GM18868 (cell line): ENCODE results near the gene OBSCN.
"Not testable (repeated sequence)": the region's sequence is repeated elsewhere in the genome, so short reads cannot be mapped to it uniquely, and the experiment has no call there.

Experiments
- ATAC-seq: cut with Tn5 transposase; IDR thresholded peaks from one replicate; pipeline ENCODE4 v1.9.1; 2021; ENCODE audit warnings: mild to moderate bottlenecking, moderate library complexity; ENCODE audit not compliant: unreplicated experiment

OBSCN gene

DNA sequence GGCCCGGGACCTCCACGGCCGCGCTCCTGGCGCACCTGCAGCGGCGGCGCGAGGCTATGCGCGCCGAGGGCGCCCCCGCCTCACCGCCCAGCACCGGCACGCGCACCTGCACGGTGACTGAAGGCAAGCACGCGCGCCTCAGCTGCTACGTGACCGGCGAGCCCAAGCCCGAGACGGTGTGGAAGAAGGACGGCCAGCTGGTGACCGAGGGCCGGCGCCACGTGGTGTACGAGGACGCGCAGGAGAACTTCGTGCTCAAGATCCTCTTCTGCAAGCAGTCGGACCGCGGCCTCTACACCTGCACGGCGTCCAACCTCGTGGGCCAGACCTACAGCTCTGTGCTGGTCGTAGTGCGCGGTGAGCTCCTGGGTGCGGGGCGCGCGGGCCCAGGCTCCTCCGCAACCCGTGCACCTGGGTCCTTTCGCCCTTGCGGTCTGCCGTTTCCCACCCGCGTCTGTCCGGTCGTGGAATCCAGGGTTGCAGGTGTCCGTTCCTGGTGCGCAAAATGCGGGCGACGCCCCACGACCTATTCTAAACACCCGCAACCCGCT, 4.6 kb downstream of the OBSCN start:
- ATAC-seq: no peak

DNA sequence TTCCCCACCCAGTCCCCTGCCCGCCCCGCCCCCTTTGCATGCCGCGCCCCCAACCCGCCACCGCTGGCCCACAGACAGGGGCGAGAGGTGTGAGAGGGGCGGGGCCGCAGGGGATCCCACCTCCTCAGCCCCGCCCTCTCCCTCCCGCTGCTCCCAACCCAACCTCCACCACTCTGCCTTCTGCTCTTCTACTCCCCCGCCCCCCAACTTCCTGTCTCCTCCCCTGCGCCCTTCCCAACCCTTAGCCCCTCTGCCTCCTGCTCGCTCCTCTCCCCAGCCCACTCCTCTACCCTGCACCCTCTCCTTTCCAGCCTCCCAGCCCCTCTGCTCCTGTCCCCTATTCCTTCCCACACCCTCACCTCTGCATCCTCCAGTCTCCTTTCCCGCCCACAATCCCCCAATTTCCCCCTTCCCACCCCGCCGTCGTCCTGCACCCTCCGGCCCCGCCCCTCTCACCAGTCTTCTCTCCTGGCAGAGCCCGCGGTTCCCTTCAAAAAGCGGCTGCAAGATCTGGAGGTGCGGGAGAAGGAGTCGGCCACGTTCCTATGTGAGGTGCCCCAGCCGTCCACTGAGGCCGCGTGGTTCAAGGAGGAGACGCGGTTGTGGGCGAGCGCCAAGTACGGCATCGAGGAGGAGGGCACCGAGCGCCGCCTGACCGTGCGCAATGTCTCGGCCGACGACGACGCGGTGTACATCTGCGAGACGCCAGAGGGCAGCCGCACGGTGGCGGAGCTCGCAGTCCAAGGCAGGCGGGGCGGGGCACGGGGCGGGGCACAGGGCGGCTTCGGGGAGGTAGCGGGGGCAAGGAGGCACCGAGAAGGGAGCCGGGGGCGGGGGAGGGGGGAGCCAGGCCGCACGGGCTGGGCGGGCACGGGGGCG, 5.4 kb downstream of the OBSCN start:
- ATAC-seq: peak; percentile 97

DNA sequence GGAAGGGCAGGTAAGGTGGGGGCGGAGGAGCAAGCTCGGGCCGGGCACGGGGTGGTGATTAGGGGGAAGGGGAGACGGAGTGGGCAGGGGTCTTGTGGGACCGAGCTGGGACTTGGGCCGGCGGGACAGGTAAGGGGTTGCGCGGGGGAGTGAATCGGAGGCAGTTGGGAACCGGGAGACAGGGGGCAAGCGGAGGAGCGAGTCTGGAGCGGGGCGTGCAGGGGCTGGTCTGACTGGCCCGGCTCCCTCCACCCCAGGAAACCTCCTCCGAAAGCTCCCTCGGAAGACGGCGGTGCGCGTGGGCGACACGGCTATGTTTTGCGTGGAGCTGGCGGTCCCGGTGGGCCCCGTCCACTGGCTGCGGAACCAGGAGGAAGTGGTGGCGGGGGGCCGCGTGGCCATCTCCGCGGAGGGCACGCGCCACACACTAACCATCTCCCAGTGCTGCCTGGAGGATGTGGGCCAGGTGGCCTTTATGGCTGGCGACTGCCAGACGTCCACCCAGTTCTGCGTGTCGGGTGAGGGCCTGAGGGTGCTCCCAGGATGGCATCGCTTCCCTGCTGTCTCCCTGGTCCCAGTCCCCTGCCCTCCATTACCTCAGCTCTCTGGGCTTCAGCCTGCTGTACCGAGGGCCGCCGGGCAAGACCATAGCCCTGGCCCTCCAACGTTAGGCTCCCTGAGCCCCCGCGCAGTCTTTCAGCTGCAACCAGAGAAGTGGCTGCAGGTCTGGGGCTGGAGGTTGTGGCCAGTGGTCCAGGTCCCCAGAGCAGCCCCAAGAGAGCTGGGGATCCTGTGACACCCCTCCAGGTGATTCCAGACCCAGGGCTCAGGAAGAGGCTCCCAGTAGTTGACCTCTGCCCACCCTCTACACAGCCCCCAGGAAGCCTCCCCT, 6.3 kb downstream of the OBSCN start:
- no peak for ATAC-seq

DNA sequence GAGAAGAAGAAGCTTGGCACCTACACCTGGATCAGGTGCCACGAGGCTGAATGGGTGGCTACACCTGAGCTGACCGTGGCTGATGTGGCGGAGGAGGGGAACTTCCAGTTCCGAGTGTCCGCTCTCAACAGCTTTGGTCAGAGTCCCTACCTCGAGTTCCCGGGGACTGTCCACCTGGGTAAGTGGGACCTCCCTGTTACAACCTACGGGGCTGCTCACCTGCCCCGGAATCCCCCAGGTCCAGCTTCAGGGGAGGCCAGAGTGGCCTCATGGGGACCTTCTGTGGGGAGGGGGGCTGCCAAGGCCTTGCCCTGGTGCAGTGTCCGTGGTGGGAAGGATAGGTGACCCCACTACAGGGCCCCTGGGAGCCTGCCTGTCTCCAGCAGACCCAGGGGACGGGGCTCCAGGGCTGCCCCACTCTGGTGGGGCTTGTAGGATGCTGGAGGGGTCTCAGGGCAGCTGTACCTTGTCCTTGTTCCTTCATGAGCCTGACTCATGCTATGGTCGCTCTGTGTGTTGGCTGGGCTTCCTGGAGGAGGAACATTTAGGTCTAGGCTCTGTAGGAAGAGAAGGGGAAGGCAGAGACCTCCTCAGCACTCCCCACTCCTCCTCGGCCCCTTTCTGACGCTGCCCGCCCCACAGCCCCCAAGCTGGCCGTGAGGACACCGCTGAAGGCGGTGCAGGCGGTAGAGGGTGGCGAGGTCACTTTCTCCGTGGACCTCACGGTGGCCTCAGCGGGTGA, 7.2 kb downstream of the OBSCN start:
- no peak for ATAC-seq

DNA sequence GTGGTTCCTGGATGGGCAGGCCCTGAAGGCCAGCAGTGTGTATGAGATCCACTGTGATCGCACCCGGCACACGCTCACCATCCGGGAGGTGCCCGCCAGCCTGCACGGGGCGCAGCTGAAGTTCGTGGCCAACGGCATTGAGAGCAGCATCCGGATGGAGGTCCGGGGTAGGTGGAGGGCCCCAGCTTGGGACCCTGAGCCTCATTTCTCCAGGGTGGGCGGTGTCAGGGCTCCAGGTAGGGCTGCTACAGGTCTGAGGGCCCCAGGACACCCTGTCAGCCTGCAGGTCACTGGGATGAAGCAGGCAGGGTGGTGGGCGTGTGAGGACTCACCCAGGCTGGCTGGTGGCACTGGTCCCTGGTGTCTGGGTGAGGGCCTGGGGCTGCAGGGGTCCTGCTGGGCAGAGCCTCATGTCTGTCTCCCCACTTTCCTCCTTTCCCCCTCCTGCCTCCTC, 7.8 kb downstream of the OBSCN start:
- ATAC-seq: no peak

DNA sequence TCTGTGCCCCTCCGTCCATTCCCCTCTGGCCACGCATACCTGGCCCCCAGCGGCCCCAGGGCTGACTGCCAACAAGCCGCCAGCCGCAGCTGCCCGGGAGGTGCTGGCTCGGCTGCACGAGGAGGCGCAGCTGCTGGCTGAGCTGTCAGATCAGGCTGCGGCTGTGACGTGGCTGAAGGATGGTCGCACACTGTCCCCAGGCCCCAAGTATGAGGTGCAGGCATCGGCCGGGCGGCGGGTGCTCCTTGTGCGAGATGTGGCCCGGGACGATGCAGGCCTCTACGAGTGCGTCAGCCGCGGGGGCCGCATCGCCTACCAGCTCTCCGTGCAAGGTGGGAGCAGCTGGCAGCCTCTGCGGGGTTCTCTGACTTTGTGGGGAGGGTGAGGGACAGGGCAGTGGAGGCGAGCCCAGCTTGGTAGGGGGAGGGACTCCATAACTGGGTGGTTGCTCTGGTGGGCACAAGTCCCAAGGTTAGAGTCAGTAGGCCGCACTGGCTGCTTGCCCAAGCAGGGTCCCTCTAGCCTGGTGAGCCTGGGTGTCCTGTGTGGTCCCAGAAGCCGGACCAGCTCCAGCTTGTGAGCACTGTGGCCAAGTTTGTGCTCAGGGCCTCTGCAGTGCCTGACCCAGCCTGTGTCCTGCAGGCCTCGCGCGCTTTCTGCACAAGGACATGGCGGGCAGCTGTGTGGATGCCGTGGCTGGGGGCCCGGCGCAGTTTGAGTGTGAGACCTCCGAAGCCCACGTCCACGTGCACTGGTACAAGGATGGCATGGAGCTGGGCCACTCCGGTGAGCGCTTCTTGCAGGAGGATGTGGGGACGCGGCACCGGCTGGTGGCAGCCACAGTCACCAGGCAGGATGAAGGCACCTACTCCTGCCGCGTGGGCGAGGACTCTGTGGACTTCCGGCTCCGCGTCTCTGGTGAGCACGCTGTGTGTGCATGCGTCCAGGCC, 8.8 kb downstream of the OBSCN start:
- no peak for ATAC-seq

DNA sequence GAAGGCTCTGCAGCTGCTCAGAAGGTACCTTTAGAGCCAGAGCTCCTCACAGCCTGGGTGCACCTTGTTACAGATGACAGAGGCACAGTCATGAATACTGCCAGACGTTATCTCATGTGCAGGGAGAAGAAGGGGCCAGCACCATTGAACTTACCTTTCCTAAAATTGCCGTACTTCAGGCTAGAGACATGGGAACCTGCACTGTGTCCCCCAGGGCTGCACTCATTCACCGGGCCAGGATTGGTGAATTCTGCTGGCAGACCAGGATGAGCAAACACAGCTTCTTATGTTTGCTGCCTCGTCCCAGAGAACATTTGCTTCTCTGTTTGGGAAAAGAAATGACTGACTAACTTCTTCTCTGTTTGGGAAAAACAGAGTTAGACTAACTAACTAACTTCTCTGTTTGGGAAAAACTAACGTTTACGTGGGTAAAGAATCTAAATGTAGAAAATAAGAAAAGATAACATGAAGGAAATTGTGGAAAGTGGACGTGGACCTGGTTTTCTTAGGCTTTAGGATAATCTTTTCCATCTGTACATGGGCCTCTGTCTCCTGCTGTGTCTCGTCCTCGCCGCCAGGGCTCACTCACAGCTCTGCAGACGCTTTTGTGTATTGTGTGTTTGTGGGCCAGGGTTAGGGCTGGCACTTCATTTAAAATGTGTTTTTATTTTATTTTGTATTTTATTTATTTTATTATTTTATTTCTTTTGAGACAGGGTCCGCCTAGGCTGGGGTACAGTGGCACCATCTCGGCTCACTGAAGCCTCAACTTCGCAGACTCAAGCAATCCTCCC, 9.9 kb downstream of the OBSCN start:
- ATAC-seq: no peak

DNA sequence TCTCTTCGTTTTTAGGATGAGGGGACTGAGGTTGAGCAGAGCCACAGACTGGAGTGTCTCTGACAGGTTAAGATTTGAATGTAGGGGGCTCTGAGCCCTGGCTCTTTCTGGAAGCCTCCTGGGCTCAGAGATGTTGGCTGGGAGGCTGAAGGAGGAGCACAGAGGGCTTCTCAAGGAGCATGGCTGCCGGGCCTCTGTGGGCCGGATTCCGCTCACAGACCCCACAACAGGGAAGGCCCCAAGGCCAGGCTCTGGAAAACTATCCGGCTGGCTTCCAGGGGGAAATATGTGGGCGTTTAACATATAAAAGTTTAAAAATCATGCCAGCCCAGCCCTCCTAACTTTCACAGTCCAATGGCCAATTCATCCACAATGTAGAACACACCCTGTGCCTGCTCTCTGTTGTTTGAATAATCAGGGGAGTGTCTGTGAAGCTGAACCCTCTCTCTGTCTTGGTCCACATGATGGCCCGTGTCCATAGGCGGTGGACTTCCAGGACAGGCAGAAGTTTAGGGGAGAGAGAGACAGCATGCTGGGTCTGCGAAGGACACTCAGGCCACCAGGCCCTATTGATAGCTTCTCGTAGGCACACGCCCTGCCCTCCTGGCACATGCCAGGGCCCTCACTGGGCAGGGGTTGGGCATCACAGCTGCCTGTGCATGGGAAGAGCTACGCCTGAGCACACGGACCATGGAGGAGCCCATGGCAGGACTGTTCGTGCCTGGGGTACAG, 10.8 kb downstream of the OBSCN start:
- no peak for ATAC-seq

DNA sequence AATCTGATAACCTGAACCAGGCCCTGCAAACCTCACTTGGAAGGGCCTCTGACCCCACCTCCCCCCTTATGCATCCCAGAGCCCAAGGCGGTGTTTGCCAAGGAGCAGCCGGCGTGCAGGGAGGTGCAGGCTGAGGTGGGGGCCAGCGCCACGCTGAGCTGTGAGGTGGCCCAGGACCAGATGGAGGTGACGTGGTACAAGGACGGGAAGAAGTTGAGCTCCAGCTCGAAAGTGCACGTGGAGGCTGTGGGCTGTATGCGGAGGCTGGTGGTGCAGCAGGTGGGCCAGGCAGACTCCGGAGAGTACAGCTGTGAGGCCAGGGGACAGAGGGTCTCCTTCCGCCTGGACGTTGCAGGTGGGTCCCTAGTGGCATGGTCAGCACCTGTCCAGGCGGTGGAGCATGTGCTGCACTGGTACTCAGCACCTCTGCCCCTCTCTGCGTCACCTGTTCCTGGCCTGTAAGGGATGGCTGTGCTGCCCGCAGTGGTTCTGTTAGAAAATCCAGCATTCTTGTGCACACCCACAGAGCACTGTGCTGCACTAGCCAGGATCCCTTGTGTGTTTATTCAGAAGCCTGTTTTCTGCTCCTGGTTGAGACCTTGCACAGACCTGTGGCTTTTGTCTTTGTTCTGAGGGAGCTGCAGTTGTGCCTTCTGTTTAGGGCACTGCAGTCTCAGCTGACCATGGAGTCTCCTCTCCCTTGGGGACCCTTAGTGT, 11.6 kb downstream of the OBSCN start:
- no peak for ATAC-seq

DNA sequence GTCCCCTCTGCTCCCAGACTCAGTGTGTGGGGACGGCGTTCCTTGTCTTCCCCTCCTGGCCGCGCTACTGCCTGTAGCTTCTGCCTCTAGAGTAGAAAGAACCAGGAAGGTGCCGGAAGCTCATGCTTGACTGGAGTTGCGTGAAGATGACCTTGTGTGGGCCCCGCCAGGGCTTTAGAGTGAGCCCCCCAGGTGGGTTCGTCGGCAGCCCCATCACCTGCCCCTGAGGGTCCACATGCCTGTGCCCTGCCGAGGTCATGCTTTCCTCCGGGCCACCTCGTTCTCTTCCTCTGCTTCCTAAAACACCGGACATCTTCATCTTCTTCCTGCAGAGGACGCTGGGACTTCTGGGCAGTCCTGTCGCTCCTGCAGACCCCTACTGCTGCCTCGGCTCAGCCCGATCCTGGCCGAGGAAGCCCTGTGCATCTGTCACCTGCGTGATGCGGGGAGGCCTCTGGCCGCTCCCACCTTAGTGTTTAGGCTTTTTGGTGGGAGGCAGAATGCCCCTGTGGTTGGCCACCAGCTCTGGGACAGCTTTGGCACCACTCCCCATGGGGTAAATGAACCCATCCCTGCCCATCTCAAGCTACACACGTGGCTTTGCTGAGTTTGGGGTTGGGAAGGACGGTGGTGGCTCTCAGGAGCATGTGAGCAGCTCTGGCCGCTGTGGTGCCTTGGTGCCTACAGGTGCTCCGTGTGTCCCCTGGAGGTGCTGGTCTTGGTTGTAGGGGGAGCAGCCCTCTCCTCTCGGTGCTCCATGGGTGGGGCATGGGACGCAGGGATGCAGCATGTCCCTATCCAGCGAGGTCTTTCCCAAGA, 12.3 kb downstream of the OBSCN start:
- no peak for ATAC-seq

DNA sequence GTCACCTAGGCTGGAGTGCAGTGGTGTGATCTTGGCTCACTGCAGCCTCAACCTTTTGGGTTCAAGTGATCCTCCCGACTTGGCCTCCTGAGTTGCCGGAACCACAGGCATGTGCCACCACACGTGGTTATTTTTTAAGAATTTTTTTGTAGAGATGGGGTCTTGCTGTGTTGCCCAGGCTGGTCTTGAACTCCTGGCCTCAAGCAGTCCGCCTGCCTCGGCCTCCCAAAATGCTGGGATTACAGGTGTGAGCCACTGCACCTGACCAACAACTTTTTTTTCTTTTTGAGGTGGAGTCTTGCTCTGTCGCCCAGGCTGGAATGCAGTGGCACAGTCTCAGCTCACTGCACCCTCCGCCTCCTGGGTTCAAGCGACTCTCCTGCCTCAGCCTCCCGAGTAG, 13.3 kb downstream of the OBSCN start:
- not testable (repeated sequence) for ATAC-seq

DNA sequence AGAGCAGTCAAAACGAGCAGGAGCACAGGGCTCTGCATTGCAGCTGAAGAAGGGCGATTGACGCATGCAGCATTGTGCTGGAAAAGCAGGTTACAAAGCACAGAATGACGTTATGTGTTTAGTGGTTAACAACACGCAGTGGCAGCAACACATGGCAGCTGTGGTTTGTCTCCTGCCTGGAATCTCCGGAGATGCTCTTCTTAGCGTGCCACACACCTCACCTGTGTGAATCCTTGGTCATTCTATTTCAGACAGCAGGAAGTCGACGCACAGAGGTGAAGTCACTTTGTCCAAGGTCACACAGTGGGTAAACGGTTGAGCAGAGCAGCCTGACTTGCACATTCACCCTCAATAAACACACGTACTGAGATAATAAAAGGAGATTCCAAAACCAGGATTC, 14.7 kb downstream of the OBSCN start:
- ATAC-seq: no peak

DNA sequence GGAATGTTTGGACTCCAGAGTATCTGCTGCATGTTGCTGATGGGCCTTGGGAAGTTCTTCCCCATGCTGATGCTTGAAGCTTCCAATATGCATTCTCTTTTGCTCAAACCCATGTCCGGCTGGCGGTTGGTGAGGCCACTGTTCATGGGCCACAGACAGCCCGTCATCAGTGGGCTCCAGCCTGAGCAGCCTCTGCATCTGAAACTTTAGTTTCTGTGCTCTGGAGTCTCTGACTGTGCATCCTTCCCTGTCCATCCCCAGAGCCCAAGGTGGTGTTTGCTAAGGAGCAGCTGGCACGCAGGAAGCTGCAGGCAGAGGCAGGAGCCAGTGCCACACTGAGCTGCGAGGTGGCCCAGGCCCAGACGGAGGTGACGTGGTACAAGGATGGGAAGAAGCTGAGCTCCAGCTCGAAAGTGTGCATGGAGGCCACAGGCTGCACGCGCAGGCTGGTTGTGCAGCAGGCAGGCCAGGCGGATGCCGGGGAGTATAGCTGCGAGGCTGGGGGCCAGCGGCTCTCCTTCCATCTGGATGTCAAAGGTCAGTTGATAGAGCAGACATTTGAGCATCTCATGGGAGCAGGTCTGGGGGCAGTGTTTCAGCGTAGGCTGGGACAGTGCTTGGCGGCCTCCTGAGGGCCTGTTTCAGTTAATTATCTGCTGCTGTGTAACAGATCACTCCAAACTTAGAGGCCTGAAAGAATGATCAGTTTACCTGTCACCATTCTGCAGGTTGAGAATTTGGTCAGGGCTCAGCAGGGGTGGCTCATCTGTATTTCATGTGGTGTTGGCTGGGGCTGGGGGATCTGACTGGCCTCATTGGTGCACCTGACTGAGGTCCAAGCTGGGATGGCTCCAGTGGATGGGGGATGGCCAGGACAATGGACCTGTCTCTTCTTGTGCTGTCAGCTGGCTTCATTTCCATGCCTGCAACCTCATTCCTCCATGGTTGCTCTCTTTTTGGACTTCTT, 16.6 kb downstream of the OBSCN start:
- no peak for ATAC-seq

DNA sequence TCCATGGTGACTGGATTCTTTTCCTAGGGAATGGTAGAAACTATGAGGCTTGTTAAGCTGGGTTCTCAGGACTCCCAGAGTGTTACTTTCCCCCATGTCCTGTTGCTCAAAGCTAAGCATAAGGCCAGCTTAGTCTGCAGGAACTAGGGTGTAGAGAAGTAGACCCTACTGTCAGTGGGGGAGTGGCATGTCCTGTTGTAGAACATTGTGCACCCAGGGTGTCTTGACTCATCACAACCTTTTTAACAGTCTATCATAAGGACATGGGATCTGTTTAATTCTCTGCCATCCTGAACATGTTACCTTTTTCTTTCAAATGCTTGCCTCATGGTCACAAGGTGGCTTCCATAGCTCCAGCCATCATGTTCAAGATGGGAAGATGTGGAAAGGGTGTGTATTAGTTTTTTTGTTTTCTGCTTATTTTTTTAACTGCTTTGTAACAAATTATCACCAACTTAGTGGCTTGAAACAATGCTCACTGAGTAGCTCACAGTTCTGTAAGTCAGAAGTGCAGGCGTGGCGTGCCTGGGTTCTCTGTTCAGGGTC, 17.4 kb downstream of the OBSCN start:
- ATAC-seq: no peak

DNA sequence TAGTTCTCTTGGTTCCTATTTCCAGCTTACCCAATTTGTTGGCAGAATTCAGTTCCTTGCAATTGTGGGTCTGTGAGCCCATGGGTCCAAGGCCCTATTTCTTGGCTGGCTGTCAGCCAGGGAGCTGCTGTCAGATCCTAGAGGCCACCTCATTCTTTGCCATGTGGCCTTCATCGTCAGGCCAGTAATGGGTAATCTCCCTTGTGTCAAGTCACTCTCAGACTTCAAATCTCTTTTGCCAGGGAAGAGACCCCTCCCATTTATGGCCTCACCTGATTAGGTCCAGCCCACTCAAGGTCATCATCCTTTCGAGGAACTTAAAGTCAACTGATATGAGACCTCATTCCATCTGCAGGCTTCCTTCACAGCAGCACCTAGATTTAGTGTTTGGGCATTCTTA, 17.9 kb downstream of the OBSCN start:
- no peak for ATAC-seq
